ENCODE data around the gene ABCC1. TPM values are rescaled to one million over a fixed set of nuclear protein-coding genes. Genes with fewer than 3 reads are reported as not detected.

Gene ABCC1
- polyA plus RNA-seq, 1 experiment = 69.7 TPM

- POLR2A ChIA-PET = interaction anchor here (0.7 kb wide), 1 partner anchor 47 kb away, joined by 6 read pairs; no protein-coding TSS in a partner anchor
- TF ChIP-seq CTCF (IDR thresholded peaks at IDR 0.05; ENCODE audit: low read depth, low read length) = no peak
- no peak overlapping the region for H3K27ac ChIP-seq (ENCODE audit: low read depth, low read length)
- CTCF ChIA-PET = no interaction called here
- DNase-seq (ENCODE audit: low read depth, low spot score) = no peak
- no peaks in the 10 kb centered on the region for H3K9me3 ChIP-seq (ENCODE audit: control insufficient read depth, insufficient read depth, low read length)
- H3K27me3 ChIP-seq (ENCODE audit: control insufficient read depth, insufficient read depth, low read length) = no peaks in the 10 kb centered on the region
- H3K4me3 ChIP-seq (ENCODE audit: low read depth, low read length) = no peak overlapping the region
Measured at GRCh38 chr16:16108759-16109158, 159.3 kb downstream of the ABCC1 start.

DNA sequence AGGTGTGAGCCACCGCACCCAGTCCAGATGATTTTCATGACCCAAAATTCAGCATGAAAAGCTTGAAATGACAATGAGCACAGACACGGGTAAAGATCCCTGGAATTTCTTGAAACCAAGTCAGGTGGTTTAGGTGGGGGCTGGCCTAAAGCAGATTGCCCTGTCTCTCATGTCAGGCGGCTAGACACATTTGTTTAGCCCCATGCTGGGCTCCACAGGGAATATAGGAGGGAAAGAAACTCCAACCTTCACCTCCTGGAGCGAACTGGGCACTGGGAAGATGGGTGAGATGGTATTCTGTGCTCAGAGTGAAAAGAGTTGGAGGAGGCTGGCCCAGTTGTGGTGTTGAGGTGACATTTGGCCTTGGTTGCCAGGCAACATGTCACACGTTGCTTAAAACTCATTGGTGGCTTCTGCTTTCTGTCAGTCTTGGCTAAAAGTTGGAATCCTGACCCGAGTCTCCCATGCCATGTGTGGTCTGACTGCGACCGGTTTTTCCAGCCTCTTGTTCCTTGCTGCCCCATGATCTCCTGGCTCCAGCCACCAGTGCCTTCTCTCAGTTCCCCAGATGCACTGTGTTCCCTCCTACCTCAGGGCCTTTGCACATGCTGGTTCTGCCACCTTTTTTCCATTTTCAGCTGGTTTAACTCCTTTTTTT is 160.2 kb downstream of the ABCC1 start:
- H3K27me3 ChIP-seq (ENCODE audit: control insufficient read depth, insufficient read depth, low read length) = no peaks in the 10 kb centered on the region
- H3K4me3 ChIP-seq (ENCODE audit: low read depth, low read length) = no peak overlapping the region
- DNase-seq (ENCODE audit: low read depth, low spot score) = no peak
- no peak for TF ChIP-seq CTCF (IDR thresholded peaks at IDR 0.05; ENCODE audit: low read depth, low read length)
- no peaks in the 10 kb centered on the region for H3K9me3 ChIP-seq (ENCODE audit: control insufficient read depth, insufficient read depth, low read length)
- H3K27ac ChIP-seq (ENCODE audit: low read depth, low read length) = no peak overlapping the region
- POLR2A ChIA-PET = no interaction called here
- CTCF ChIA-PET = no interaction called here

DNA sequence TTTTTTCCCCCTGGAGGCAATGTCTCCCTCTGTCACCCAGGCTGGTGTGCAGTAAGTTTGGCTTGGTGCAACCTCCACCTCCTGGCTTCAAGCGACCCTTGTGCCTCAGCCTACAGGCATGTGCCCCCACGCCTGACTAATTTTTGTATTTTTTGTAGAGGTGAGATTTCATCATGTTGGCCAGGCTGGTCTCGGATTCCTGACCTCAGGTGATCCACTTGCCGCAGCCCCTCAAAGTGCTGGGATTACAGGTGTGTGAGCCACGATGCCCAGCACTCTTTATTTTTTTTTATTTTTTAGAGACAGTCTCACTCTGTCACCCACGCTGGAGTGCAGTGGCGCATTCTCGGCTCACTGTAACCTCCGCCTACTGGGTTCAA is 160.7 kb downstream of the ABCC1 start:
- H3K4me3 ChIP-seq (ENCODE audit: low read depth, low read length) = no peak overlapping the region
- no peak for DNase-seq (ENCODE audit: low read depth, low spot score)
- no peak overlapping the region for H3K27ac ChIP-seq (ENCODE audit: low read depth, low read length)
- H3K9me3 ChIP-seq (ENCODE audit: control insufficient read depth, insufficient read depth, low read length) = no peaks in the 10 kb centered on the region
- POLR2A ChIA-PET = no interaction called here
- TF ChIP-seq CTCF (IDR thresholded peaks at IDR 0.05; ENCODE audit: low read depth, low read length) = no peak
- CTCF ChIA-PET = no interaction called here
- no peaks in the 10 kb centered on the region for H3K27me3 ChIP-seq (ENCODE audit: control insufficient read depth, insufficient read depth, low read length)

GRCh38 chr16:16111639-16112038 is 162.2 kb downstream of the ABCC1 start:
- no peak for DNase-seq (ENCODE audit: low read depth, low spot score)
- Histone ChIP-seq H3K4me3 (ENCODE audit: low read depth, low read length) (no peak overlapping the region), H3K9me3 (ENCODE audit: control insufficient read depth, insufficient read depth, low read length) (no peaks in the 10 kb centered on the region; the same call in 1 of the 2 replicates), H3K27ac (ENCODE audit: low read depth, low read length) (no peak overlapping the region), H3K27me3 (ENCODE audit: control insufficient read depth, insufficient read depth, low read length) (no peaks in the 10 kb centered on the region)
- ChIA-PET POLR2A (no interaction called here), CTCF (no interaction called here)
- no peak for TF ChIP-seq CTCF (IDR thresholded peaks at IDR 0.05; ENCODE audit: low read depth, low read length)

- no peak for TF ChIP-seq CTCF (IDR thresholded peaks at IDR 0.05; ENCODE audit: low read depth, low read length)
Measured at GRCh38 chr16:16112450-16113053, 163.1 kb downstream of the ABCC1 start.

More at GRCh38 chr16:16112450-16113053, 163.1 kb downstream of the ABCC1 start:
- Histone ChIP-seq H3K27ac (ENCODE audit: low read depth, low read length) (no peak overlapping the region), H3K27me3 (ENCODE audit: control insufficient read depth, insufficient read depth, low read length) (no peaks in the 10 kb centered on the region), H3K4me3 (ENCODE audit: low read depth, low read length) (no peak overlapping the region), H3K9me3 (ENCODE audit: control insufficient read depth, insufficient read depth, low read length) (no peaks in the 10 kb centered on the region; the same call in 1 of the 2 replicates)
- ChIA-PET POLR2A (interaction anchor here (0.6 kb wide), 1 partner anchor 329 kb away, joined by 3 read pairs; no protein-coding TSS in a partner anchor), CTCF (no interaction called here)
- no peak for DNase-seq (ENCODE audit: low read depth, low spot score)

Data from AG04450 (cell line).